Activated T-cell treated with anti-CD3 and anti-CD28 coated beads for 4 hours (primary cell): ENCODE results near the gene VPS54.
"Not testable (repeated sequence)": the region's sequence is repeated elsewhere in the genome, so short reads cannot be mapped to it uniquely, and the experiment has no call there.

Experiments used
- DNase-seq: peaks from one replicate; pipeline ENCODE4 v3.0.0-alpha.2; 2020

The VPS54 gene

DNA sequence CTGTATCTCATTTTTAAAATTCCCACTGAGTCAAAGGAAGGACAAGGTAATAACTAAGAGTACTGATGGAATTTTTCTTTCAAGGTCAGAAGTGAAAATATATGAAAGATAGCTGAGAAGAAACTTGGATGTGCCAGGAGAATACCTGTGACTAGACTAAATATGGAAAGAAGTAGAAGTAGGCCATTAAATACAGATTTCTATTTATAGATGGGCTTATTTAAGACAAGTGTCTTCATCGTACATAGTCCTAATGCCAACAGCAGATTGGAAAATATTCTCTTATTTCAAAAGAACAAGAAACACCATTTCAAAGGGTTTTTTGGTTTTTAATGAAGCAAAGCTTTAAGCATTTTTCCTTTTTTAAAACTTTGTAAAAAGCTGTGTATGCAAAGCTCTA is 155.5 kb downstream of the VPS54 start:
- no peak for DNase-seq

DNA sequence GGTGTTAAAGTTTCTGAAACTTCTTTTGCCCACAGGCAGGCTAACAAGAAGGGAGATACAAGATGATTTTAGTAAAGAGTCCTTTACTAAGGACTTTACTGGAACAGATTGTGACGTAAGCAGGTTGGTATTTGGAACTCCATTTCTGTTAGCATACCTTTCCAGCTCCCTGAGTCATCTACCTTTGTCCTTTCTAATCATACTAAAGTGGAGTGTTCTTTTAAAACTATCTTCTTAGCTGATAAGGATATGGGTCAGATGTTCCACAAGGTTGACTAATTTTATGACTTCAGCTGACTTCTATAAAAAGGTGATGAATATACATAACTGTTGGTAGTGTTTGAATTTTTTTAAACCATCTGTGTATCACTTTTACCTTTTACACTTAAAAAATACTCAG is 156.4 kb downstream of the VPS54 start:
- no peak for DNase-seq

DNA sequence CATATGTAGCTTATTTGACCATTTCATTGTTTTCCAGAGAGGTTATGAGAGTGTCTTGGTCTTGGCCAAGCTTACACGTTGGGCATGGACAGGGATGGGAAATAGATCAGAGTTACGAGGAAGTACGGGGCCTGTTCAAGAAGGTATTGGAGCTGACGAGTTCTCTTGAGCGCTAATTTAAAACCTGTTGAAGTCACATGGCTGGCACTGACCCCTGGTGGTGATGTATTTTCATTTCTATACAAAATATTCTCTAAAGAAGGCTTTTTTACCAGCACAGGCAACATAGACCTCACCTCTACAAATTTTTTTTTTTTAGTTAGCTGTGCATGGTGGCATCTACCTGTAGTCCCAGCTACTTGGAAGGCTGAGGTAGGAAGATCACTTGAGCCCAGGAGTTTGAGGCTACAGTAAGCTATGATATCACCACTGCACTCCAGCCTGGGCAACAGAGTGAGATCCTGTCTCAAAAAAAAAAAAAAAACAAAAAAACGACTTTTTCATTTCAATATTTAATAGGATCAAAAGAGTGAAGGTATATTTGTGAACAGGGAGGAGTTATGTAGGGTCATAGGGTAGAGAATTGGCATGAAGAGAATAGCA is 157.9 kb downstream of the VPS54 start:
- peak; percentile 58 for DNase-seq

DNA sequence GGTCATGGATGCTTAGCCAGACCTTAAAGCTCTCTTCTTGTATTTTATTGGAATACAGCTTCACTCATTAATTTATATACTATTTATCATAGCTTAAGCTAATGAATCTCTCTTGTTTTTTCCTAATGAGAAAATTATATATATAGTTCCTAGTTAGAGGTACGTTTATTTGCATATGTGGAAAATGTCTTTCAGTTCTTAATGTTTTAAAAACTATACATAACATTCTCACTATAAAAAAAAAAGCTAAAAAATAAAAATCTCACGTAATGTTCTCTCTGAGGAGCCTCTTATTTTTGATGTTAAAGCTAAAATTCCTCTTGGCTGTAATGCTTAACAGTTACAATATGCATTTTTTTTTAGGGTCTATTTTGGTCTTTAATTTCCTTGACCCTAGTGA is 160.9 kb downstream of the VPS54 start:
- DNase-seq, result no peak

DNA sequence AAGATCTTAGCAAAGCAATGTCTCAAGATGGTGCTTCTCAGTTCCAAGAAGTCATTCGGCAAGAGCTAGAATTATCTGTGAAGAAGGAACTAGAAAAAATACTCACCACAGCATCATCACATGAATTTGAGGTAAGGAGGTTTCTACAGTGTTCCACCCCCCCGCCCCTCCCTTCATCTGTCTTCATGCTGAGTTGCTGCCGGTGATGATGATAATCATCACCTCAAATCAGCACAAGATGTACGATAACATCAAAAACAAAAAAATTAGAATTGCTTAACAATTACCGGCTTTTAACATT is 163.0 kb downstream of the VPS54 start:
- peak; percentile 25 for DNase-seq

DNA sequence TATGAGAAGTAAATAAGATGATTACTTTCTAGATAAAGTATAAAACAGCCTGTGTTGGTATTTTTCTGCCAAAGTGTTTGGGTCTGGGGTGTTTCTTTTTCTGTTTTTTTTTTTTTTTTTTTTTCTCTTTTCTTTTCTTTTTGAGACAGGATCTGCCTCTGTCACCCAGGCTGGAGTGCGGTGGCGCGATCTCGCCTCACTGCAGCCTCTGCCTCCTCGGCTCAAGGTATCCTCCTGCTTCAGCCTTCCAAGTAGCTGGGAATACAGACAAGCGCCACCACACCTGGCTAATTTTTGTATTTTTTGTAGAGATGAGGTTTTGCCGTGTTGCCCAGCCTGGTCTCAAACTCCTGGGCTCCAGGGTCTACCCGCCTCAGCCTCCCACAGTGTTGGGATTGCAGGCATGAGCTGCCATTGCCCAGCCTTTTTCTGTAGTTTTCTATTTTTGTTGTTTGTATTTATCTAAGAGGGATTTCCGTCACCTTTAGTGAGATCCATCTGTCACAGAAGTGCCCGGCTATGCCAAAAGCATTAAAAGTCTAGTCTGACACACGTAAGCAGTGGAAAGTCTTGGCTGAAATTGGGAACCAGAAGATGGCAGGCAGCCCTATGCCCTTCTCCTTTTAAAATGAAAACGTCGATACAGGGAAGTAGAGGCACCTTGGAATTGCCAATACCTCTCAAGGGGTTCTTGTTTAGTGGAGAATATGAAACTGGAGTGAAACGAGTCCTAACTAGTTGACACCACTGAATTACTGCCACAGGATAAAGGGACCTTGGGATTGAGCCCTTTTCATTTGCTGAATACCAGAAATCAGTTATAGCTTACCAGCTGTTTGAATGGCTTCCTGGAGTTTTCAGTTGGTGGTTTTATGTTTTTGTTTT is 163.6 kb downstream of the VPS54 start:
- no peak for DNase-seq

DNA sequence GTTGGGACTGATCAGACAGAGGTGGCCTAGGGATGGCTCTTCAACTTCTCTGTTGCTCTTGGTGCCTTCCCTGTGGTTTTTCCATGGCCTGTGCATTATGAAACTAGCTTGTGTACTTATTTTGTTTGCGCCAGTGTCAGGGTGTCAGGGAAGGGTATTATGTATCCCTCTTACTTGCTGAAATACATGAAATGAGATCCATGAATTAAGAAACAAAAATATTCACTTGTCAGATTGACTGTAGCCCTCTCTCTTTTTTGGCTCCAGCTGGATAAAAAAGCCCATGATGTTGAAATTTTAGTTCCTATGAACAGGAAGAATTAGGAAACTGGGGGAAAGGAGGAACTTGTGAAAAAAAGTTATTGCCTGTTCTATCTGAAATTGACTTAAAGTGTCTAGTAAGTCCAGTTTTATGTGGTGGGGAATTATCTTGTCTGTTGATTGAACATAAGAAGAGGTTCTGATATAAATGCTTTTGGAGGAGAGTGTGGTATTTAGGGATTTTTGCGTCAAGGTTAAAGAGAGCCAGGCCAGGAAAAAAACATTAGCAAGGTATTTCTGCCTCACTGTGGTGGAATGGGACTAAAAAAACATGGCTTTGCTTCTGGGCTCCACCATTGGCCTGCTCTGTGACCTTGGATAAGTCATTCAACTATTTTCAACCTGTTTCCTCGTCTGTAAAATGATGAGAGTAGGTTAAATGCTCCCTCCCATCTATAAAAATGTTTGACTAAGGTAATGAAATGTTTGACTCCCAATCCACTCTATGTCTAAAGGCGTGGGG is 165.5 kb downstream of the VPS54 start:
- no peak for DNase-seq

DNA sequence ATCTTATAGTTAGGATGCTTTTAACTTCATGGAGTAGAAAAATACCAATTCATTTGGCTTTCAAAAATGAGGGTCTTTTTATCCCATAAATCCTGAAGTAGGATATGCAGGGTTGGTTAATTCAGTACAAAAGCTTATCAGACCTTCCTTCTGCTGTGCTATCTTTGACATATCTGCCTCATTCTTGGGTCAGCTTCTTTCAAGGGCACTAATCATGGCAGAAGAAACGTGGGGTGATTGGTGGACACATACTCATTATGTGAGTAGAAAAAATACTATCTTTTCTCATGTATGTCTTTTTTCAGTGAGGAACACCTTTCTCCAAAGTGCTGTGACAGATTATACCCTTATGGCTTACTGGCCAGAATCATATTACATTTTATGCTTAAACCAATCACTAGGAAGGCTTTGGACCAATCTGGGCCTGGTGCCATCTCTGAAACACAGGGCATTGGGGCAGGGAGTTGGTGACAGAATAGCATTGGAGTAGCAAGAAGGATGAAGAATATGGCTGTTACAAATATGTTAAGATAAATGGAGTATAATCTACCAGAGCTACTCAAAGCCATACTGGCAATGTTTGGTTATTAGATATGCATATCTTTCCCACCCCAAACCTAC is 167.4 kb downstream of the VPS54 start:
- no peak for DNase-seq

DNA sequence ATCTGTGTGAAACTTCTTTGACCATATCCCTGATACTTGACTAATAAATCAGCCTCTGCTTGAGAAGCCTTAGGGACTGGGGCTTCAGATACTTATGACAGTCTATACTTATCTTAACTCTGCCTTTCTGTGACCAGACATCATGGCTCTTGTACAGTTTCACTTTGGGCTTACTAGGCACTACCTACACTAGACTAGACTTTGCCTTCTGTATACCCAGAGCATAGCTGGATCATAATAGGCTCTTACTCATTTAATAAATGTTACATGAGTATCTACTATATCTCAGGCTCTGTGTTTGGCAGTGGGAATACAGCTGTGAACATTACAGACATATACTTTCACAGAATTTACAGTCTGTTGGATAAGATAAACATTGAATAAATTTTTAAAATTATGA is 168.6 kb downstream of the VPS54 start:
- DNase-seq, result no peak

DNA sequence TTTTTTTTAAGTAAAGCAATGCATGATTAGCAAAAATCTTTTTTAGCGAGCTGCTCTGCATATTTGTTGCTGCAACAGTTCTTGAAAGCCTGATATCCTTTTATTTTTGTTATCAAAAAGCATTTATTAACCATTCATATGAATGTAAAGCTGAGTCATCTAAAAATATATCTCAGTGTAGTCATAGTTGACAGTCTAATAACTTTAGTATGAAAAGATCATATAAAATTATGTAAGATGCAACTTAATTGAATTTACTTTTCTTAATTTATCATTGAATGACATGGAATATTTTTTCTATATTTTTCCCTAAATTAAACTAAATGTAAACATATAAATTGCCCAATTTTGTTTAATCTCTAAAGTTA is 169.0 kb downstream of the VPS54 start:
- DNase-seq, result no peak

DNA sequence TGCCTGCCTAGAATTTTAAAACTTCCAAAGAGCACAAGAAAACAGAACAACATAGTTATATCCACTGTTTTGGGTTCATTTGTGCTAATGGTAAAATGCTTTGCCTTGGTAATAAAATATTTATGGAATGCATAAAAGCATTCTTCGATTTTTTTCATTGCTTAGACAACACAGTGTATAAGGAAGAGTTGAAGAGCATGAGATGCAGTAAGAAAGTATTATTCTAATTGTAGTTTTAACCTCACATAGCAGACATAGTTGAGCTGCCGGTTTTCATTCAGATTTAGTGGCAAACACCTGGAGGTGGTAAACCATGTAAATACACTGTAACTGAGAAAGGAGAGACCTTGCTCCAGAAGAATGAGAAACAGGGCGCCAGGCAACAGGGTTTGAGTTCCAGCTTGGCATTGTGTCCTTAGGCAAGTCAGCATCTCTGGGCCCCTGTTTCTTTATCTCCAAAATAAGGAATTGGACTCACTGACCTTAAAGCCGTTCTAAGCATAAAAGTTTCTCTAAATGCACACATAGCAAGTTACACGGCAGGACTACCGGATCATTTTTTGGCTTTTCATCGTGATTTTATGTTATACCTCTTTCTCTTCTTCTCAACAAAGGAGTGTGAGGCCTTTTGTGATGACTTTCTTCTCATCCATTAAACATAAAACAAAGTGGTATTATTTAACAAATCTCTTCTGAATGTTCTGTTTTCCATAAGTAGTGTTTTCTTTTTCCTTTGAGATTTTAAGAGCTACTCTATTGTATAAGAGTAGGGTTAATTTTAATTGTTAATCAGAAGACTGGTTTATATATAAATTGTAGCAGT is 169.6 kb downstream of the VPS54 start:
- DNase-seq, result no peak

DNA sequence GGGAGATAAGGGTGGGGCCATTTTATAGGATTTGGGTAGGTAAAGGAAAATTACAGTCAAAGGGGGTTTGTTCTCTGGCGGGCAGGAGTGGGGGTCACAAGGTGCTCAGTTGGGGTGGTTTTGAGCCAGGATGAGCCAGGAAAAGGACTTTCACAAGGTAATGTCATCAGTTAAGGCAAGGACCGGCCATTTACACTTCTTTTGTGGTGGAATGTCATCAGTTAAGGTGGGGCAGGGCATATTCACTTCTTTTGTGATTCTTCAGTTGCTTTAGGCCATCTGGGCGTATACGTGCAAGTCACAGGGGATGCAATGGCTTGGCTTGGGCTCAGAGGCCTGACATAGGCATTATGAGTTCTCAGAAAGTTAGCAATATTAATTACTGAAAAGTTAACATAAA is 171.7 kb downstream of the VPS54 start:
- DNase-seq, result not testable (repeated sequence)

DNA sequence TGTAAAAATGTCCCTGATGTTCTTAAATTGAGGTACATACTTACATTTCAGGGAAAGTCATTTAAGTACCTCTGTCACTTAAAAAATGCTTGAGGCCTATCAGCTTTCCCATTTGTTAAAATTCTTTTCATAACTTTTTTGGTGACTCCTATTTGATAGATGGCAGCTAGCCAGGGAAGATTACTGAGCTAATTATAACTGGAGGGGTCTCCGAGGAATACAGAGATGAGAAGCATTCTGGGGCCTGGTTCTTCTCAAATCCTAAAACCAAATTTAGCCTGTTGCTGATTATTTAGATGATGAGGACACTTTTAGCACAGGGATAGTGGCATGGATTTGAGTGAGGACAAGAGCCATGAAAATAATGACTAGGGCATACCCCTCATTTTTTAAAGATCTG is 172.7 kb downstream of the VPS54 start:
- no peak for DNase-seq

DNA sequence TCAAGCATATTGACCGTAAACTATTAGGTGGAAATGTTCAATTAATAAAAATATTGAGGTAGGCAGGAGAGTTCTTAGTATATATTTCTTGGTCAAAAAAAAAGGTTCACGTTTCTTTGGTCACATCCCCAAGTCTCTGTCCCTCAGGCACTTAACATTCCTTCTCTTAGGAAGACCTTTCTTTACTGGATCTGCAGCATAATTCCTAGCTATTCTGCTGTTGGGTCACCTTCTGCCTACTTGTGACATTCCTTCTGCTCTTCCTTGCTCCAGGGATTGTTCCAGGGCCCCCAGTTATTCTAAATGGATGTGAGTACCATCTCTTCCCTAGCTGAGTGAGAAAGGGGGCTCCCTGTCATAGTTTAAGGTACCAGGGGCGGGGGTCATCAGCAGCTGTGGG is 173.4 kb downstream of the VPS54 start:
- no peak for DNase-seq

DNA sequence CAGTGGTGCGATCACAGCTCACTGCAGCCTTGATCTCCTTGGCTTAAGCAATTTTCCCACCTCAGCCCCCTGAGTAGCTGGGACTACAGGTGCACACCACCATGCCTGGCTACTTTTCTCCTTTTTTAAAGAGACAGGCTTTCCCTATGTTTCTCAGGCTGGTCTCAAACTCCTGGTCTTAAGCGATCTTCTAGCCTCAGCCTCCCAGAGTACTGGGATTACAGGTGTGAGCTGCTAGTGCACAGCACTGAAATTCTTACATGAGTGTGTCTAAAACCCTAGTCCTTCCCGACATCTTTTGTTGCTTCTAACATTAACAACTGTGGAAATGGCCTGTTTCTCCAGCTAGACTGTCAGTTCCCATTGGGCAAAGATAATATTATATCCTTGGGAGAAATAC is 174.6 kb downstream of the VPS54 start:
- no peak for DNase-seq

DNA sequence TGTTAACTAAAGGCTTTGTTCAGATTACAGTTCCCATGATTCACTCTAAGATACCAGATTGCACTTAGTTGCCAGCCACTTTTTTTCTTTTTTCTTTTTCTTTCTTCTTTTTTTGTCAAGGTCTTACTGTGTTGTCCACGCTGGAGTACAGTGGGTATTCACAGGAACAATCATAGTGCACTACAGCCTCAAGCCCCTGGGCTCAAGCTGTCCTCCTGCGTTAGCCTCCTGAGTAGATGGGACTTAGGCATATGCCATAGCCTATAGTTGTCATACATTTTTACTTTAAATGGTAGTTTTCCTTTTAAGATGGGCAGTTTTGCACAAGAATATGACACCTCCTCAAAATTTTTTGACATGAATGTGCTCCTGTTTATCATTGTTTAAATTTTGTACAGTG is 175.4 kb downstream of the VPS54 start:
- no peak for DNase-seq

DNA sequence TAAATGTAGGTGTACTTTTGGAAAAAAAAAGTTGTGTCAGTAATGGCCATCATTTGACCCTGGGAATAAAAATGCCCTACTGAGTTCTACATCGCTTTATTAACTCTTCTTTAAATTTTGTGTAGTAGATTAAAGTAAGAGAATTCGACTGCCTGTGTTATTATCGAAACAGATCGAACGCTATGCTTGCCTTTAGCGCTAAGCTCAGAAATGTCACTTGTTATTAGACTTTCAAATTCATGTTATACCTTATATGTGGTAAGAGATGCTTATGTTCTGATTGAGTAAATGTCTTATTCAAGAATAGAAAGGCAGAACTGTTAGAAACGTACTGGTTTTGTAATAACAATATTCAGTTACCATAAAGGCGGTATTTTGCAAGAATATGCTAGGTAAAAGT is 176.1 kb downstream of the VPS54 start:
- DNase-seq, result no peak

DNA sequence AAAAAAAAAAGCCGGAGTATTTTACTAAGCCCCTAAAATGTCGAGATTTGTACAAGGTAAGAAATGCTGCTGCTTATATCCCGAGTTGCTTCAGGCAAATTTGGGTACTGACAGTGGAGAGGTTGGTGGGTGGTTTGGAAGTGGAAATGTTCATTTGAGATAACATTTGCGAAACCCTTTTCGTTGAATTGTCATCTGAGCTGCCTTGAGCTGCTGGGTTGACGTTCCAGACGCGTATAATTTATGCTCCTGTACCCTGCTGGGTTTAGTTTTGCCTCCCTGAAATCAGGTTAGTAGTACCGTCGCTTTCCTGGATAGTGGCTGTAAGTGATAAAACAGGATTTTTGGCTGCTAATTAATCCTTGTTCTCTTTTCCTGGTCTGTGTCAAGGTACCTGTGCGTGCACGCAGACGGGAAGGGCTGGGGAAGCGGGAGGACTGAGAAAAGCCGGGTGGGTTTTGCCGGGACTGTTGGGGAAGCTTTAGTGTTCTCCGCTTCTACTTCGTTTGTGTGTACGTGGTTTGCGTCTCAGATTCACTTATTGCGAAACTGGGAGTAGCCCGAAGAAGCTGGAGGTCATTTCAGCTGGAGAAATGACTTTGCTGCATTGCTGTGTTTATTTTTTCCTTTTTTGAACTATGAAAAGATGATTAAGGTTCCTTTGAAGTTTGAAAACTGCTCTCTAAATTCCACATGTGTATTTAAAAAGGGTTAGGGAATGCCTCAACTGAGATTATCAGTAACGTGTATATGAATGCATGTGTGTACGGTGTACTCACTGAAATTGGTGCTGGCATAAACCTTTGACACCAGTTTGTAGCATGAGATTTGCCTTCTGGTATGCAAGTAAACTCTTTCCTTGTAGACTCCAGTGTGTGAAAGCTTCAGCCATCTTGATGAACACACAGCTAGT is 176.8 kb downstream of the VPS54 start:
- no peak for DNase-seq
